ENCODE measurements around the gene SEL1L.

The SEL1L gene

DNA sequence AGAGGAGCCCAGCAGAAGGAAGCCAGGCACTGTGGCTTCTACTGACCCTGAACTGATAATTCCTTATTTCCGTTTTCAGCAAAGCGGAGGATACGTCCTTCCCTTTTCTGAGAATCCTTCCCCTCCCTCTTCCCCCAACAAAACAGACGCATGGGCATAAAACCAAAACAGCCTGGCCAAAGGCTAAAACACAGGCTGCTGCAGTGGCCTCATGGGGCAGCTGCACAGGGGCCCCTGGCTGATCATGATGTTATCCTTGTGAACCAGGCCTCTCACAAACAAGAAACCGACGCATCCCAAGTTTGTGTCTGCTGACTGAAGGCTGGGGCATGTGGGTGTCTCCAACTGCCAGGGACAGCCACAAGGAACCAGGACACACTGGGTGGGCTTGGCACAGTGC, 110.1 kb downstream of the SEL1L start:
- Histone ChIP-seq H3K4me3 (ENCODE audit: low read depth, low read length) (no peak overlapping the region), H3K27ac (no peak overlapping the region), H3K27me3 (ENCODE audit: insufficient read depth, low read depth, severe bottlenecking) (no peaks in the 10 kb centered on the region), H3K9me3 (ENCODE audit: severe bottlenecking) (no peaks in the 10 kb centered on the region), H3K36me3 (peaks cover 54% of the 10 kb centered on the region)
- TF ChIP-seq, protein P1, sequence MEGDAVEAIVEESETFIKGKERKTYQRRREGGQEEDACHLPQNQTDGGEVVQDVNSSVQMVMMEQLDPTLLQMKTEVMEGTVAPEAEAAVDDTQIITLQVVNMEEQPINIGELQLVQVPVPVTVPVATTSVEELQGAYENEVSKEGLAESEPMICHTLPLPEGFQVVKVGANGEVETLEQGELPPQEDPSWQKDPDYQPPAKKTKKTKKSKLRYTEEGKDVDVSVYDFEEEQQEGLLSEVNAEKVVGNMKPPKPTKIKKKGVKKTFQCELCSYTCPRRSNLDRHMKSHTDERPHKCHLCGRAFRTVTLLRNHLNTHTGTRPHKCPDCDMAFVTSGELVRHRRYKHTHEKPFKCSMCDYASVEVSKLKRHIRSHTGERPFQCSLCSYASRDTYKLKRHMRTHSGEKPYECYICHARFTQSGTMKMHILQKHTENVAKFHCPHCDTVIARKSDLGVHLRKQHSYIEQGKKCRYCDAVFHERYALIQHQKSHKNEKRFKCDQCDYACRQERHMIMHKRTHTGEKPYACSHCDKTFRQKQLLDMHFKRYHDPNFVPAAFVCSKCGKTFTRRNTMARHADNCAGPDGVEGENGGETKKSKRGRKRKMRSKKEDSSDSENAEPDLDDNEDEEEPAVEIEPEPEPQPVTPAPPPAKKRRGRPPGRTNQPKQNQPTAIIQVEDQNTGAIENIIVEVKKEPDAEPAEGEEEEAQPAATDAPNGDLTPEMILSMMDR (IDR thresholded peaks at IDR 0.05; ENCODE audit: low read depth, low read length) = no peak
- DNase-seq = no peak

Measured in WERI-Rb-1 (cell line).